NCI-H524 (cell line): Measurements from ENCODE around the gene SEPHS1.
"Not testable (repeated sequence)": the region's sequence is repeated elsewhere in the genome, so short reads cannot be mapped to it uniquely, and the experiment has no call there.

ENCODE experiments used
- DNase-seq, 2 experiments: peaks; one replicate each; lab custom pipeline; 2025; lab: John Stamatoyannopoulos, UW

Gene SEPHS1

DNA sequence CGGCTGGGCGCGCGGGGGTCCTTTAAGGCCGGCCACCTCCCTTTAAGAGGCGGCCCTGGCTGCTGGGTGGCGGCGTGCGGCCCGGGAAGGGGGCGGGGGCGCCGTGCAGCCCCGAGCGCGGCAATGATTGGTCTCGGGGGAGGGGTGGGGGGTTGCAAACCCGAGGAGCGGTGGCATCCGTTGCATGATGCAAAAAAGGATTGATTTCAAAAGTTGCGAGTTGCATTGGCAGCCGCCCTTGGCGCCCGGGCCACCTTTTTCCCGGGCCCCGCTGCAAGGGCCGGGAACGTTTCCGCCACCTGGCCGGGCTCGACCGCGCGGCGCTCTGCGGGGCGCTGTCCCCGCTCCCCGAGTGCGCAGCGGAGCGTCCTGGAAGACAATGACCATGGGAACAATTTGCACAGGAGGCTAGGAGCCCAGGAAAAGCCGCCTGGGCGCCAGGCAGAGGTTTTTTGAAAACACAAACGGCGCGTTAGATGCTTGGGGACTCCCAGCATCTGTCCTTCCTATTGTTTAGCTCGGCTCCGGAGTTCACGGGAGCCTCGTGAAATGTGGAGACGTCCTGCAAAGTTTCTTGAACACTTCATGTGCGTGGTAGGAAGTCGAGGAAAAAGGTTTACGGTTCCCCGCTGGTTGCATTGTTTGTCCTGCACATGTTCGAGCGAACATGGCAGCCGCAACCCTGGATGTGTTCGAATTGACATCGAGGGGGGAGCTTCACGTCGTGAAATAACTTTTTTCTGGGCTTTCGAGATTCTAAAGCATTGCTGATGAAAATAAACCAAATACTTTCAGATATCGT lies at the start of gene SEPHS1:
SEPHS1 (minus strand) TSS at position 78 of the 802 bp plus-strand sequence. CDS start 3,343 bp downstream, outside the sequence.
- DNase-seq: peak; percentile 40 to 59

- DNase-seq: no peak
These were observed 49.0 kb upstream of the SEPHS1 start for GRCh38 chr10:13397052-13397451.

DNA sequence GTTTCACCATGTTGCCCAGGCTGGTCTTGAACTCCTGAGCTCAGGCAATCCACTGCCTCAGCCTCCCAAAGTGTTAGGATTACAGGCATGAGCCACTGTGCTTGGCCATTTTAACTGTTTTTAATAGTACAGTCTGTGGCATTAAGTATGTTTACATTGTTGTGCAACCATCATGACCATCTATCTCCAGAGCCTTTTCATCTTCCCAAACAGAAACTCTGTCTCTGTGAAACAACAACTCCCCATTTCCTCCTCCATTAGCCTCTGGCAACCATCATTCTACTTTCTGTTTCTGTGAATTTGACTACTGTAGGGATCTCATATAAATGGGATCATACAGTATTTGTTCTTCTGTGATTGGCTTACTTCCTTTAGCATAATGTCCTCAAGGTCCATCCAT lies 48.3 kb upstream of the SEPHS1 start:
- no peak for DNase-seq

DNA sequence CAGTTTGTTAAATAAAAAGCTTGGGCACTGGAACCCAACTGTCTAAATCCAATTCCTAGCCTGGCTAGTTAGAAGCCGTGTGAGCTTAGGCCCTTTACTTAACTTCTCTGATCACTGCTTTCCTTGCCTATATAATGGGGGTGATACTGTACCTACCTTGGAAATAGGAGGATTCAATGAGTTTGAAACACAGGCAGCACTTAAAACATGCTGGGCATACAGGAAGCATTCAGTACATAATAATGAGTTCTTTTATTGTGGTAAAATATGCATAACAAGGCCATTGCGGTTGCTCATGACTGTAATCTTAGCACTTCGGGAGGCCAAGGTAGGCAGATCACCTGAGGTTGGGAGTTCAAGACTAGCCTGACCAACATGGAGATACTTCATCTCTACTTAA lies 47.4 kb upstream of the SEPHS1 start:
- no peak for DNase-seq

DNA sequence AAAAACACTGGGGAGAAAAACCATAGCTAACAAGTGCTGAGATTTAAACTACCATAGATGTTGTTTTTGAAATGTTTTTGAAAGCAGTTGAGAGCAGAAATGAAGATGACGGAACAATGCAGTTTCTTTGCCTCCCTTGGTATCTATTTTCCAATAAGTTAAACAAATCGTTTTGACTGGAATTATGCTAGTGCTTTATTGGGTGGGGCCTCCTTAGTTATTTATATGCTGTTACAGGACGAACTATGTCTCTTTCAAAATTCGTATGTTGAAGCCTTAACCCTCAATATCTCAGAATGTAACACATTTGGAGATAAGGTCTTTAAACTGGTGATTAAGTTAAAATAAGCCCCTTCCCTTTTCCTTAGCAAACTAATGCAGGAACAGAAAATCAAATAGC lies 45.5 kb upstream of the SEPHS1 start:
- no peak for DNase-seq

DNA sequence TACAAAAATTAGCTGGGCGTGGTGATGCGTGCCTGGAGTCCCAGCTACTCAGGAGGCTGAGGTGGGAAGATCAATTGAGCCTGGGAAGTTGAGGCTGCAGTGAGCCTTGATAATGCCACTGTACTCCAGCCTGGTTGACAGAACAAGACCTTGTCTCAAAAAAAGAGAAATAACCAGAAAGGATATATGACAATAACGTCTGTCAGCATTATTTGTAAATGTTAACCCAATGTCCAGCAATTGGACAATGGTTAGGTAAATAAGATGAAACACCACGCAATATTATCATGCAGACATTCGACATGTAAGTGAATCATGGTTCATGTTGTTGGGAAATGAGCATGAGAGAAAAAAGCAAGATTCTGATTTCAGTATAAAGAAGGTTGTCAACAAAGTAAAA lies 44.6 kb upstream of the SEPHS1 start:
- no peak for DNase-seq

DNA sequence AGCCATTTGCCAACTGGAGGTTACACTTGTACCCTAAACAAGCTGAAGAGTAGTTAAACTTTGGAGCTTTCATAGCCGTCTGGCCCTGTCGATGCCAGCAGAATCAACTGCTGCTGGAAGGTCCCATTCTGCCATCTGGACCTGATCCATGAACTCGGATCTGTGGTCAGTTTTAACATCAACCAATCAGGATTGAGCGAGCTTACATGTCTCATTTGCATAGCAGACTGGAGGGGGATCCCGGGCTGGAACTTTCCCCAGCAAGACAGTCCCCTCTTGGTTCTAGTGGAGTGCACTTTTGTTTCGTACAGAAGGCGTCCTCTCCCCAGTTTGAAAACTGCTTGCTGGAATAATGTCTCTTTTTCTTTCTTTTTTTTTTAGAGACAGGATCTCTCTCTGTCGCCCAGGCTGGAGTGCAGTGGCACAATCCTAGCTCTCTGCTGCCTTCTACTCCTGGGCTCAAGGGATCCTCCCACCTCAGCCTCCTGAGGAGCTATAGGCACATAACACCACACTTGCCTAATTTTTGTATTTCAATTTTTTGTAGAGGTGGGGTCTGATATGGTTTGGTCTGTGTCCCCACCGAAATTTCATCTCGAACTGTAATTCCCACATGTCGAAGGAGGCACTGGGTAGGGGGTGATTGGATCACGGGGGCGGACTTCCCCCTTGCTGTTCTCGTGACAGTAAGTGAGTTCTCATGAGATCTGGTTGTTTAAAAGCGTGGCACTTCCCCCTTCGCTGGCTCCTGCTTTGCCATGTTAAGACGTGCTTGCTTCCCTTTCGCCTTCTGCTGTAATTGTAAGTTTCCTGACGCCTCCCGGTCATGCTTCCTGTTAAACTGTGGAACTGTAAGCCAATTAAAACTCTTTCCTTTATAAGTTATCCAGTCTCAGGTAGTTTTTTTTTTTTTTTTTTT lies 42.8 kb upstream of the SEPHS1 start:
- peak; percentile 60 to 80 for DNase-seq

GRCh38 chr10:13388478-13389230 lies 40.6 kb upstream of the SEPHS1 start:
- no peak for DNase-seq

DNA sequence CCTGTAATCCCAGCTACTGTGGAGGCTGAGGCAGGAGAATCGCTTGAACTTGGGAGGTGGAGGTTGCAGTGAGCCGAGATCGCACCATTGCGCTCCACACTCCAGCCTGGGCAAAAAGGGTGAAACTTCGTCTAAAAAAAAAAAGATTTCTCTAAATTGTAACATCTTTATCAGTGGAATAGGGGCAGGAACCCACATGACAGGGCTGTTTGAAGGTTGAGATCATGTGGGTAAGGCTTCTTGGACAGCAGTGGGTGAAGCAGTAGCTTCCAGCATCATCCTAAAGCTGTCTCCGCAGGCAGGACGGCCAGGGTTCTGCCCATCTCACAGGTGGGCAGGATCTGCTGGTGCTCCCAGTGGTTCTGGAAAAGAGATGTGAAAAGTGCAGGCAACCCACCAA lies 37.9 kb upstream of the SEPHS1 start:
- DNase-seq: no peak

DNA sequence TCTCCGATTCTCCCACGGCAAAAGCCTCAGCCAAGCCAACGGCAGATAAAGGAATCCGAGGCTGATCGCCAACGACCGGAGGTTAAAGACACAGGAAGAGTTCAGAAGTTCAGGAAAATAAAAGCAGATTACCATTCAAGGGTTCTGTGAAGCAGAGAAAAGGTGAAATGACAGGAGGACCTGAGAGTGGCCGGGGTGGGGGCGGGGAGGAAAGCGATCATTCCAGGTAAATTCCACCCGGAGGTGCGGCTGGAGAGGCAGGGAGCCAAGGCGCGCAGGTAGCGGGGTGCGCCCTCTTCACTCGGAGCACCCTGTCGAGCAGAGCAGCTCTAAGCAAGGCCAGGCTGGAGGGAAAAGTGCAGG lies 35.3 kb upstream of the SEPHS1 start:
- DNase-seq: no peak

- DNase-seq: peak in 1 of 2 experiments; percentile 0
These were observed 34.8 kb upstream of the SEPHS1 start for GRCh38 chr10:13382703-13383398.

DNA sequence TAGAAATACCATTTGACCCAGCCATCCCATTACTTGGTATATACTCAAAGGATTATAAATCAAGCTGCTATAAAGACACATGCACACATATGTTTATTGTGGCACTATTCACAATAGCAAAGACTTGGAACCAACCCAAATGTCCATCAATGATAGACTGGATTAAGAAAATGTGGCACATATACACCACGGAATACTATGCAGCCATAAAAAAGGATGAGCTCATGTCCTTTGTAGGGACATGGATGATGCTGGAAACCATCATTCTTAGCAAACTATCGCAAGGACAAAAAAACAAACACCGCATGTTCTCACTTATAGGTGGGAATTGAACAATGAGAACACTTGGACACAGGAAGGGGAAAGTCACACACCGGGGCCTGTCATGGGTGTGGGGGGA lies 31.0 kb upstream of the SEPHS1 start:
- not testable (repeated sequence) for DNase-seq

GRCh38 chr10:13376746-13377145 lies 28.7 kb upstream of the SEPHS1 start:
- DNase-seq: no peak

DNA sequence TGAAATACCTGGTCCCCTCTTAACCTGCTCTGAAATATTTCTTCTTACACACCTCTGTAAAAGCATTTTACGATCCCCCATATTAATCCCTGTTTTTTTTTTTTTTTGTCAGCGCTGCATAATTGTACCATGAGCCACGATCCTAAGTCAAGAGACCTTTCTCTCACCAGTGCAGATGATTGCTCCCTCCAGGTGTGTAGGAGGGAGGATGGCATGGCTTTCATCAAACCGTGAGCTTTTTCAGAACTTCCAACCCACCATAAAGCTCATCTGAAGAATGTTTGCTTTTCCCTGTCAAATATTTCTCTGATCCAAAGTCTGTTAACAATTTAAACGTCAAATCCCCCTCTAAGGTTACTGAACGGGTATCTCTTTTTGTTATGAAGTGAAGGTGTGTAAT lies 28.2 kb upstream of the SEPHS1 start:
- DNase-seq: no peak

- DNase-seq: no peak
These were observed 27.7 kb upstream of the SEPHS1 start for GRCh38 chr10:13375791-13376190.

DNA sequence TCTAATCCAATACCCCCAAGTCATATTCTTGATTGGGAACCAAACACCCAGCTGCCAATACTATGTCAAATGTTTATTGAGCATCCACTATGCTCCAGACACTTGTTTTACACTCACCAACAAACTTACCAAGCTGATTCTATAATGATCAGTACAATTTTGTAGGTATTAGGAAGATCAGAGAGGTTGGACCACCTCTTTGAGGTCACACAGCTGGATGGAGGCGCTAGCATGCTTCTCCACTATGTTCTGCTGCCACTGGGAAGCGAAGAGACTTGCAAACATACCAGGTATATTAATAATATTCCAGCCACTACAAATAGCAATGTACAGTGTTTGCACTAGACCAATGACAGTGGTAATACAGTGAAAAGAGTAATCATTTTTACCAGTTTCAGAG lies 25.6 kb upstream of the SEPHS1 start:
- DNase-seq: no peak

GRCh38 chr10:13372524-13372923 lies 24.4 kb upstream of the SEPHS1 start:
- no peak for DNase-seq

DNA sequence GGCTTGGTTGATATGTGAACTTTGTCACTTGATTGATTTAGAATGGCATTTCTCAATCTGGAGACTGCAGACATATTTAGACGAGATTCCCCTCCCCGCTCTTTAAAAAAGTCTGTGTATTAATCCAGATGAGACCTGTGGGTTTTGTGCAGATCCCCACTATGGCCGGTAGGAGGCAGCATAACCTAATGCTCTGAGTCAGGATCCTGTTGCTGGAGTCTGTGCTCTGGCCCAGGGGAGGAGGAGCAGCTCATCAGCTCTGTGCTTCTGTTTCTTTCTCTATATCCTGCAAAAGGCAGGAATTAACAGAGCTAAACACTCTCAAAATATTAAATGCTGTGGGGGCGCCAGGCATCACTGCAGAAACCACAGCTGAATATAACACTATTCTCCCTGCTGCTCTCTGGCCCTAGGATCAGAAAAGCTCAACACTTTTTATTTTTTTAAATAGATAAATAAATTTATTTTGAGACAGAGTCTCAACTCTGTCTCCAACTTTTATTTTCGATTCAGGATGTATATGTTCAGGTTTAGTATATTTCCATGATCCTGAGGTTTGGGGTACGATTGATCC lies 23.9 kb upstream of the SEPHS1 start:
- DNase-seq: peak; percentile 61 to 80

DNA sequence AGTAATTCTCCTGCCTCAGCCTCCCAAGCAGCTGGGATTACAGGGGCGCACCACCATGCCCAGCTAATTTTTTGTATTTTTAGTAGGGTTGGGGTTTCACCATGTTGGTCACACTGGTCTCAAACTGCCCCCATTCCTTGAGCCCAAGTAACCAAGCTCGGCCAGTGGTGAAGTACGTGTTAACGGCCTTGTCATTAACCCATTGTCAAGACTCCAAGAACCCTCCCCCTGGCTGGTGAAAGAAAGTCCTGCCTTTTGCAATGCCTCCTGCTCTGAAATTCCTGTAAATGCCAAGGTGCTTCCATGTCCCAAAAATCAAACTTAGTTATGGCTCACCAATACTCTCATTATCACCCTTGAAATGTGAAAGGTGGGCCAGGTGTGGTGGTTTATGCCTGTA lies 18.8 kb upstream of the SEPHS1 start:
- DNase-seq: no peak

DNA sequence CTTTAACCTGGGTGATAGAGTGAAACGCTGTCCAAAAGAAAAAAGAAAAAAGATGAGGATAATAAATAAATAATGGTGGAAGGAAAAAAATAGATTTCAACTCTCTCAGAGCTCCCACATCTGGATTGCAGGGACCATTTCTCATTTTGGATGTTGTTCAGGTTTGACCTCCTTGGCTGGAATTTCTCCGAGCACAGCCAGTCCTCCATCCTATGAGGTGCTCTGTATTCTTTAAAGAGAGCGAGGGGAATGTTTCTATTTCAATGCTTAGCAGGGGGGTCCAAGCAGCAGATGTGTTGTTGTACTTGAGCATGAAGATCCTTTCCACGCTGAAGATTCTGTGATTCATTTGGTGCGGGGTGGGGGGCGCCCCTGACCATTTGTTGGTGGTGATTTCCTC lies 17.7 kb upstream of the SEPHS1 start:
- DNase-seq: no peak

GRCh38 chr10:13365243-13365642 lies 17.1 kb upstream of the SEPHS1 start:
- DNase-seq: no peak
